Measurements from ENCODE around the gene CTSH. TPM values are rescaled to one million over a fixed set of nuclear protein-coding genes. Genes with fewer than 3 reads are reported as not detected.

Gene CTSH
- total and polyA plus RNA-seq, 2 experiments from 2014 or later = 19.7 to 19.9 TPM

- no peak for ATAC-seq
- H3K4me3 Mint-ChIP-seq = no peak overlapping the region
- Histone ChIP-seq H3F3A (replicated peaks; ENCODE audit: low read depth) (no peaks in the 10 kb centered on the region), H3K4me3 (no peak overlapping the region), H3K79me2 (replicated peaks; ENCODE audit: insufficient read depth) (peaks cover 100% of the 10 kb centered on the region), H3K9me2 (ENCODE audit: insufficient read depth) (no peaks in the 10 kb centered on the region), H3K36me3 (ENCODE audit: insufficient read depth) (peaks cover 27% of the 10 kb centered on the region), H3K27me3 (ENCODE audit: insufficient read depth) (no peaks in the 10 kb centered on the region), H3K4me2 (0 out of 2 replicates have a peak overlapping the region, but pooled peaks have one; percentile 31), H2AFZ (no peak overlapping the region), H4K20me1 (replicated peaks; ENCODE audit: insufficient read depth) (peaks cover 95% of the 10 kb centered on the region), H3K4me1 (ENCODE audit: insufficient read depth) (peaks cover 41% of the 10 kb centered on the region), H3K27ac (ENCODE audit: low read depth) (no peak overlapping the region)
- DNase-seq (ENCODE audit: low spot score) = no peak
- TF ChIP-seq JUNB (IDR thresholded peaks at IDR 0.05; ENCODE audit: unreplicated experiment) (no peak), EZH2 (IDR thresholded peaks at IDR 0.05; ENCODE audit: low read depth, unreplicated experiment) (no peak), ZNF331 (CRISPR knock-in tag; IDR thresholded peaks at IDR 0.05; ENCODE audit: low read depth) (no peak), REST (IDR thresholded peaks at IDR 0.05; ENCODE audit: unreplicated experiment) (no peak), ZNF462 (CRISPR knock-in tag; IDR thresholded peaks at IDR 0.05) (no peak), ZNF114 (CRISPR knock-in tag; IDR thresholded peaks at IDR 0.05) (no peak), CREB1 (CRISPR knock-in tag; IDR thresholded peaks at IDR 0.05; ENCODE audit: low read depth) (no peak), STAT1 (IDR thresholded peaks at IDR 0.05; ENCODE audit: unreplicated experiment) (no peak), EZH2phosphoT487 (IDR thresholded peaks at IDR 0.05; ENCODE audit: unreplicated experiment) (no peak), POLR2AphosphoS5 (IDR thresholded peaks at IDR 0.05; ENCODE audit: low read depth) (no peak), NANOG (IDR thresholded peaks at IDR 0.05; ENCODE audit: borderline replicate concordance) (no peak), CTCF (conservative IDR thresholded peaks at IDR 0.05; ENCODE audit: low read depth in 2 of 2) (no peak), ETS1 (IDR thresholded peaks at IDR 0.05) (no peak)
- no peaks in the 10 kb centered on the region for H3K9me3 Mint-ChIP-seq
- H3K27ac Mint-ChIP-seq = no peak overlapping the region
- peaks cover 61% of the 10 kb centered on the region for H3K36me3 Mint-ChIP-seq (ENCODE audit: low read depth)
- H3K27me3 Mint-ChIP-seq (ENCODE audit: insufficient read depth, low read depth, poor library complexity) = peaks cover 6% of the 10 kb centered on the region
- H3K4me1 Mint-ChIP-seq = peaks cover 36% of the 10 kb centered on the region
These were observed 65.2 kb downstream of the CTSH start for GRCh38 chr15:78879517-78880241.
